Activated T-helper 1 cell treated with anti-CD3 and anti-CD28 coated beads, Interleukin-2, amount 50 U/mL, for 16 hours (primary cell): Measurements from ENCODE around the gene CYP4A11.
"Not testable (repeated sequence)": the region's sequence is repeated elsewhere in the genome, so short reads cannot be mapped to it uniquely, and the experiment has no call there.

Experiments
- DNase-seq, 2 donors: peaks; one replicate each; pipeline ENCODE4 v3.0.0-alpha.2; 2020; ENCODE audit warnings: low read depth in 1 of 2, low spot score in 1 of 2

Gene CYP4A11

GRCh38 chr1:46927249-46927835, 13.9 kb downstream of the CYP4A11 start:
- DNase-seq, result no peak

GRCh38 chr1:46910790-46911189, 30.5 kb downstream of the CYP4A11 start:
- no peak for DNase-seq

GRCh38 chr1:46903481-46903880, 37.8 kb downstream of the CYP4A11 start:
- no peak for DNase-seq

GRCh38 chr1:46900401-46900800, 40.9 kb downstream of the CYP4A11 start:
- no peak for DNase-seq

GRCh38 chr1:46881656-46882055, 59.6 kb downstream of the CYP4A11 start:
- not testable (repeated sequence) for DNase-seq
